ENCODE data around the gene AGPAT1. TPM values are rescaled to one million over a fixed set of nuclear protein-coding genes. Genes with fewer than 3 reads are reported as not detected.

Gene AGPAT1
- total and polyA plus RNA-seq, 2 of the 13 experiments (the other 11 are each of a cell fraction or from before 2014, with no cell fraction given) = 51.3 to 139 TPM

- TF ChIP-seq, protein P1, sequence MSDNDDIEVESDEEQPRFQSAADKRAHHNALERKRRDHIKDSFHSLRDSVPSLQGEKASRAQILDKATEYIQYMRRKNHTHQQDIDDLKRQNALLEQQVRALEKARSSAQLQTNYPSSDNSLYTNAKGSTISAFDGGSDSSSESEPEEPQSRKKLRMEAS (IDR thresholded peaks at IDR 0.05) = peak; percentile 82
- no peak for TF ChIP-seq ZNF407 (CRISPR knock-in tag; IDR thresholded peaks at IDR 0.05; ENCODE audit: not compliant biosample characterization)
- no peak for TF ChIP-seq ZNF30 (CRISPR knock-in tag; IDR thresholded peaks at IDR 0.05)
- 0 out of 2 replicates have a peak, but pooled peaks have one; percentile 66 for TF ChIP-seq ZNF879 (CRISPR knock-in tag; IDR thresholded peaks at IDR 0.05)
- TF ChIP-seq HDAC2 (CRISPR knock-in tag; IDR thresholded peaks at IDR 0.05) = peak; percentile 37; the same call in 1 of the 2 replicates
- no peak; the same call in 1 of the 2 replicates for TF ChIP-seq ZNF383 (CRISPR knock-in tag; IDR thresholded peaks at IDR 0.05; ENCODE audit: borderline replicate concordance)
- 0 out of 2 replicates have a peak, but pooled peaks have one; percentile 23 for TF ChIP-seq ZNF747 (CRISPR knock-in tag; IDR thresholded peaks at IDR 0.05; ENCODE audit: borderline replicate concordance)
- no peak for TF ChIP-seq ZXDC (CRISPR knock-in tag; IDR thresholded peaks at IDR 0.05)
- peak; percentile 40 for TF ChIP-seq AGO1 (IDR thresholded peaks at IDR 0.05; ENCODE audit: low read depth, low read length, poor library complexity, severe bottlenecking)
- TF ChIP-seq AKNA (CRISPR knock-in tag; IDR thresholded peaks at IDR 0.05; ENCODE audit: borderline replicate concordance) = no peak
- peak; percentile 83; the same call in 1 of the 2 replicates for TF ChIP-seq ZNF292 (CRISPR knock-in tag; IDR thresholded peaks at IDR 0.05; ENCODE audit: borderline replicate concordance, low read depth)
Measured at GRCh38 chr6:32154514-32155161, 21.2 kb downstream of the AGPAT1 start (continued).
